ENCODE results near the gene NR5A2. TPM values are rescaled to one million over a fixed set of nuclear protein-coding genes. Genes with fewer than 3 reads are reported as not detected.

NR5A2 gene
- total RNA-seq, 1 donor from 2014 or later: 2.0 TPM

DNA sequence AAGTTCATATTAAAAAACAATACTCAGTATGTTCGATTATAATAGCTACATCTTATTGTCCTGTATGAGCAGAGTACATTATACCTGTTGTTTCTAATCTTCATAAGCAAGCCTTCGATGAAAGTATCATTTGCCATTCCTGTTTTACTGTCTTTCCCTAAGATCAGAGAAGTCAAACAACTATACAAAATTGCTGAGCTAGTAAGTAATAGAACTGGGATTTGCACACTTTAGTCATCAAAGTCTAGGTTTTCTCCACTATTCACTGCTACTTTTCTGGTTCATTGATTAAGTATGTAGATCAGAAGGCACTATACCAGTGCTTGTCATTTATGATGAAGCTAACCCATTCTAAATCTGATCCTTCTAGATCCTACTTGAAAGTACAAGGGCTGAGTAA is 108.9 kb downstream of the NR5A2 start:
- Mint-ChIP-seq H3K4me3 (ENCODE audit: unreplicated experiment) (no peak overlapping the region), H3K9me3 (ENCODE audit: unreplicated experiment) (no peaks in the 10 kb centered on the region), H3K27ac (ENCODE audit: unreplicated experiment) (no peak overlapping the region), H3K4me1 (ENCODE audit: low read depth, unreplicated experiment) (no peaks in the 10 kb centered on the region), H3K36me3 (ENCODE audit: unreplicated experiment) (no peaks in the 10 kb centered on the region), H3K27me3 (ENCODE audit: unreplicated experiment) (no peaks in the 10 kb centered on the region)
- TF ChIP-seq, protein P1, sequence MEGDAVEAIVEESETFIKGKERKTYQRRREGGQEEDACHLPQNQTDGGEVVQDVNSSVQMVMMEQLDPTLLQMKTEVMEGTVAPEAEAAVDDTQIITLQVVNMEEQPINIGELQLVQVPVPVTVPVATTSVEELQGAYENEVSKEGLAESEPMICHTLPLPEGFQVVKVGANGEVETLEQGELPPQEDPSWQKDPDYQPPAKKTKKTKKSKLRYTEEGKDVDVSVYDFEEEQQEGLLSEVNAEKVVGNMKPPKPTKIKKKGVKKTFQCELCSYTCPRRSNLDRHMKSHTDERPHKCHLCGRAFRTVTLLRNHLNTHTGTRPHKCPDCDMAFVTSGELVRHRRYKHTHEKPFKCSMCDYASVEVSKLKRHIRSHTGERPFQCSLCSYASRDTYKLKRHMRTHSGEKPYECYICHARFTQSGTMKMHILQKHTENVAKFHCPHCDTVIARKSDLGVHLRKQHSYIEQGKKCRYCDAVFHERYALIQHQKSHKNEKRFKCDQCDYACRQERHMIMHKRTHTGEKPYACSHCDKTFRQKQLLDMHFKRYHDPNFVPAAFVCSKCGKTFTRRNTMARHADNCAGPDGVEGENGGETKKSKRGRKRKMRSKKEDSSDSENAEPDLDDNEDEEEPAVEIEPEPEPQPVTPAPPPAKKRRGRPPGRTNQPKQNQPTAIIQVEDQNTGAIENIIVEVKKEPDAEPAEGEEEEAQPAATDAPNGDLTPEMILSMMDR (IDR thresholded peaks at IDR 0.05; ENCODE audit: partially characterized antibody, unreplicated experiment): no peak
- no peak for DNase-seq

DNA sequence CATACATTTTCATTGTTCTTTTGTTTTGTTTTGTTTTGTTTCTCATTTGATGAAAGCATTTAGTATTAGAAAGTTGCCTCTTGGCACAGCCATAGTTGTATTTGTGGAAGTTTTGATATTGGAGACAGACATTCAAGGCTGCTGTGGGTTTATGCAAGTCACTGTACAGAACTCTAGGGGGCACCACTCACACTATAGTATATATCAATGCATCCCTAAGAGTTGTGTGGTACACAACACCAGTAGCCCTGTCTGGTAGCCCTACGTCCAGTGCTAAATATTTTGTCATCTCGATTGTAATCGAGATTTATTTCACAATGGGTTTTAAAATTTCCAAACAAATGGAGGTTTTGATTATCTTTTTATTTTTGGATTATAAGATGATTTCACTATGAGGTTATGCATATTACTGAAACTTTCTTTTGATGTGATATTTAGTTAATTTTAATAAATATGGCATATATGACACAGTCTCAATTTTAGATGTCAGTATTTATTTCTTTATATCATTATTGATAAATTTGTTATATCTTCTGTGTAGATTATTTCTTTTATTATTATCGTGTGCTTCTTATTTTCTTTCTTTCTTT is 112.2 kb downstream of the NR5A2 start:
- Mint-ChIP-seq H3K27me3 (ENCODE audit: unreplicated experiment) (no peaks in the 10 kb centered on the region), H3K9me3 (ENCODE audit: unreplicated experiment) (no peaks in the 10 kb centered on the region), H3K27ac (ENCODE audit: unreplicated experiment) (no peak overlapping the region), H3K36me3 (ENCODE audit: unreplicated experiment) (no peaks in the 10 kb centered on the region), H3K4me1 (ENCODE audit: low read depth, unreplicated experiment) (no peaks in the 10 kb centered on the region), H3K4me3 (ENCODE audit: unreplicated experiment) (no peak overlapping the region)
- TF ChIP-seq, protein P1 (IDR thresholded peaks at IDR 0.05; ENCODE audit: partially characterized antibody, unreplicated experiment): peak; percentile 70
- DNase-seq: no peak

DNA sequence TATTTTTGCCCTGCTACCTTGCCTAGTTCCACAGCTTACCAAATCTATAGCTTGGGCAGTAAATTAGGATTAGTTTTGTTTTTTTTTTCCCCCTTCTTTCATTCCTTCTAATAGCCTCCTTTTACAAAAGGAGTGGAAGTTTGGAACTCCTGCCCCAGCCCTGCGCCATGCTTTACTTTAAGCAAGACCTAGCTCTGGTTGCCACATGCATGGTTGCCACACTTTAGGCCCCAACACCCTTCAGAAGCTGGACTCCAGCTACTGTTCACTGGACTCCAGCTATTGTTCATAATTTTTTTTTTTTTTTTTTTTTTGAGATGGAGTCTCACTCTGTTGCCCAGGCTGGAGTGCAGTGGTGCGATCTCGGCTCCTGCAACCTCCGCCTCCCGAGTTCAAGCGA is 115.8 kb downstream of the NR5A2 start:
- Mint-ChIP-seq H3K4me3 (ENCODE audit: unreplicated experiment) (no peak overlapping the region), H3K27me3 (ENCODE audit: unreplicated experiment) (no peaks in the 10 kb centered on the region), H3K27ac (ENCODE audit: unreplicated experiment) (no peak overlapping the region), H3K4me1 (ENCODE audit: low read depth, unreplicated experiment) (no peaks in the 10 kb centered on the region), H3K36me3 (ENCODE audit: unreplicated experiment) (no peaks in the 10 kb centered on the region), H3K9me3 (ENCODE audit: unreplicated experiment) (no peaks in the 10 kb centered on the region)
- no peak for DNase-seq
- TF ChIP-seq, protein P1 (IDR thresholded peaks at IDR 0.05; ENCODE audit: partially characterized antibody, unreplicated experiment): no peak

DNA sequence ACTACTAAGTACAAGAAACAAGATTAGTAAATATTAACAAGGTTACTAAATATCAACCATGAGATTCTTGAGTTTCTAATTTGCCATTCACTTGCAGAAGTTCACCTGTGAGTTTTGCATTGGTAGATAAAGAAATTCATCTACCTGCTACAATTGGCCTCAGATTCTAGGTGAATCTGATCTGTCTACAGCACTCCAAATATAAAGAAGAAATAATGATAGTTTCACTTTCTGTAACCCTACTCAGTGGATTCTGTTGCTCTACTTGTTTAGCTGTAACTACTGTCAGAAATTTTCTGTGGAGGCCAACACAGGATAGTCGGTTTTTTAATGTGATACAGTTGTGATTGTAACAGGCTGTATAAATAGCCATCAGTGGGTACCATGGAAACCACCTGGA is 118.6 kb downstream of the NR5A2 start:
- no peaks in the 10 kb centered on the region for H3K9me3 Mint-ChIP-seq (ENCODE audit: unreplicated experiment)
- no peaks in the 10 kb centered on the region for H3K27me3 Mint-ChIP-seq (ENCODE audit: unreplicated experiment)
- TF ChIP-seq, protein P1 (IDR thresholded peaks at IDR 0.05; ENCODE audit: partially characterized antibody, unreplicated experiment): no peak
- H3K27ac Mint-ChIP-seq (ENCODE audit: unreplicated experiment): no peak overlapping the region
- H3K4me3 Mint-ChIP-seq (ENCODE audit: unreplicated experiment): no peak overlapping the region
- H3K36me3 Mint-ChIP-seq (ENCODE audit: unreplicated experiment): no peaks in the 10 kb centered on the region
- peaks cover 10% of the 10 kb centered on the region for H3K4me1 Mint-ChIP-seq (ENCODE audit: low read depth, unreplicated experiment)
- DNase-seq: no peak

DNA sequence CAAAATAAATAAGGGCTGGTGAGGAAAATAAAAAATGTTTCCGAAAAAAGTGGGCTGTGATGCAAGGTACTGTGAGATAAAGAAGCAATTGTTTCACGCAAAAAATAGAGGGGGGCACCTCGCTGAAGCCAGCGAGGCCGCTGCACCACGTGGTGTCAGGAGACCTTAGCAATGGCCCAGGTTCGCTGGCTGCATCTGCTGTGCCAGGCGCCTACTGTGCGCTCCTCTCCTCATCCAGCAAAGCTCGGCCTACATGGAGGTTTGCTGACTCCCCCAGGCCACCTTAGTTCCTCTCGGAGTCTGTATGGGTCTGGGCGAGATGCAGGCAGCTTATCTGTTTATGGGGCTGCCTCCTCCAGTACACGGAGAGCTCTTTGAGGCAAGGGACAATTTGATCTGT is 119.6 kb downstream of the NR5A2 start:
- Mint-ChIP-seq H3K4me3 (ENCODE audit: unreplicated experiment) (no peak overlapping the region), H3K36me3 (ENCODE audit: unreplicated experiment) (no peaks in the 10 kb centered on the region), H3K27ac (ENCODE audit: unreplicated experiment) (no peak overlapping the region), H3K9me3 (ENCODE audit: unreplicated experiment) (no peaks in the 10 kb centered on the region), H3K4me1 (ENCODE audit: low read depth, unreplicated experiment) (peaks cover 13% of the 10 kb centered on the region), H3K27me3 (ENCODE audit: unreplicated experiment) (no peaks in the 10 kb centered on the region)
- TF ChIP-seq, protein P1 (IDR thresholded peaks at IDR 0.05; ENCODE audit: partially characterized antibody, unreplicated experiment): no peak
- DNase-seq: no peak

Measured in glutamatergic neuron (in vitro differentiated cells).